Subcutaneous adipose tissue (tissue), 4 donors: ENCODE measurements around the gene DDAH1. TPM values are rescaled to one million over a fixed set of nuclear protein-coding genes. Genes with fewer than 3 reads are reported as not detected.

Experiments
- CTCF ChIP-seq: fragments of 450-650 bp; IDR thresholded peaks from one replicate; pipeline ENCODE4 v1.5.1; 2016; ENCODE audit warnings: low read depth, mild to moderate bottlenecking, control low read depth, antibody characterized with exemption, moderate library complexity
- total RNA-seq, 4 donors: library from RNA; depleted of rRNA; stranded (reverse); fragments of >200 nt; gene quantifications; one replicate each; pipeline ENCODE4 v1.1.0, GENCODE V29; 2016

The DDAH1 gene
- total RNA-seq, 4 donors from 2014 or later, result 13.9 to 27.6 (median 14.3) TPM

DNA sequence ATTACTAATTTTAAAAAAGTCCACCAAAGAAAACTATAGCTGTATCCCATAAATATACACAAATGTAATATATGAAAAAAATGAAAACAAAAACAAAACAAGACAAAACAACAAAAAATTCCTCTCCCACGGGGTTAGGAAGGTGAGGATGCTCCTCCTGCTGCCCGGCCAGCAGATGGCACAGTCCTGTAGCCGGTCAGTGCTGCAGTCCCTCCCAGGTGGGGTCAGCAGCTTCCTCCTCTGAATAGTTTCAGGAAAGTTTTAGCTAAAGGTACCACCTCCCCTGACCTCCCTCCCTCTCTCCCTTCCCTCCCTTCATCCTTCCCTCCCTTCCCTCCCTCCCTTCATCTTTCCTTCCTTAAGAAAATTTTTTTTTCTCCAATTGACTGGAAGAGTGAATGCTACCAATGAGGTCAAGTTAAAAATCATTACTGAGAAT is 120.7 kb downstream of the DDAH1 start:
- no peak for TF ChIP-seq CTCF

GRCh38 chr1:85343612-85344255 is 121.2 kb downstream of the DDAH1 start:
- TF ChIP-seq CTCF, result no peak

DNA sequence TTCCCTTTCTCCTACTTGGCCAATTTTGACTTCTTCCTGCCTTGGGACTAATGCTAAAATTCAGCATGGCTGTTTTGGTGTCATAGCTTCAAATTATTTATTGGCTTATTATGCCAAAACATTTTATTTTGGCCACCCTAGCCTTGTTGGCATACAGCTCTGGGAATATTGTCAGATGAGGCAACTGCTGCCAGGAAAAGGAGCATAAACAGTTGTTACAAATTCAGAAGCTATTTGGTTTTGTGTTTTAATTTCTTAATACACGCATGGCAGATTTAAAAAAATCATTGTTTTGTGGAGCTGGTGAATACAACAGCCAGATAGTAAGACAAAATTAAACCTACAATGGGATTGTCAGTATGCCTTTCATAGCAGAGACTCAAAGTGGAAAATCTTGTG is 121.7 kb downstream of the DDAH1 start:
- no peak for TF ChIP-seq CTCF

DNA sequence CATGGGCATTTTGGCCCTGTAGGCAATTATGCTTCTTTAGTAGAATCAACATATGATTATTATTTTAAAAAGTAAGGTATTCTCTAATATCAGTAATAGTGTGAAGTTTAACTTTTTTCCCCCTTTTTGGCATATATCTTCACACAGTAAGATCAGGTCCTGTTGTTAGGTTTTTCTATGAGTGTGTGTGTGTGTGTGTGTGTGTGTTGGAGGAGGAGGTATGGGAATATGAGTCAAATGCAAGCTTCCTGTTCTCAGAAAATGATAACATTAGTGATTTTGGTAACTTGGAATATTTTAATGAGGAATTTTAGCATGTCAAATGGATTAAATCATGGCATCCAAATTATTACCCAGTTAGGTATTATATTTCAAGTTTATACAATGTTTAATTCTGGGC is 122.8 kb downstream of the DDAH1 start:
- TF ChIP-seq CTCF, result no peak

- no peak for TF ChIP-seq CTCF
These were observed 124.5 kb downstream of the DDAH1 start for GRCh38 chr1:85340427-85340826.

- no peak for TF ChIP-seq CTCF
These were observed 125.1 kb downstream of the DDAH1 start for GRCh38 chr1:85339656-85340399.

DNA sequence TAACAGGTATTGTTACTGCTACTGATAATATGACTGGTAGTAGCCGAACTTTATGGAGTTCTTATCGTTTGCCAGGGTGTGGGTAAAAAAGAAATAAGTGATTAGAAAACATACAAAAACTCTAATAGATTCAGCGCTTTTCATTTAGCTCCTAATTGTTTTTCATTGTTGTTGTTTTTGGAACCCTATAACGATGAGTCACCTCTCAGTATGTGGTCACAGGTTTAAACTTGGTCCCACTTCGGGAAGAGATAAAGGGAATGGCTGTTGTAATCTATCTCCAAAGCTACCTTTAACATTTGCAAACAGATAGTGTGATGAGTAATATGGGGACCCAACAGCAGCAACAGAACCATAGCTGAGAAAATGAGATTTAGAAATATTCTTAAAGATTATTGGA is 125.9 kb downstream of the DDAH1 start:
- no peak for TF ChIP-seq CTCF
